Activated B cell treated with CpG ODN at 0.5 μM for 24 hours (primary cell): ENCODE data around the gene SSR1. TPM values are rescaled to one million over a fixed set of nuclear protein-coding genes. Genes with fewer than 3 reads are reported as not detected.

ENCODE experiments used
- ATAC-seq: fragments of 200-7000 bp; cut with Tn5 transposase; one replicate; pipeline ENCODE4 v1.10.0; 2021; ENCODE audit warnings: low read depth, mild to moderate bottlenecking, moderate library complexity
- CTCF ChIA-PET: fragments of 350-600 bp; sonication (Branson Sonifier 250); formaldehyde crosslinking; loops from one replicate; lab custom pipeline; 2021; ENCODE audit warnings: antibody characterized with exemption; lab: Charles Lee
- POLR2A ChIA-PET: fragments of 350-600 bp; sonication (Branson Sonifier 250); formaldehyde crosslinking; loops from one replicate; lab custom pipeline; 2021; ENCODE audit warnings: antibody characterized with exemption; lab: Charles Lee
- DNase-seq: peaks from one replicate; pipeline ENCODE4 v3.0.0; 2022
- H3K27ac Mint-ChIP-seq: one replicate; pipeline ENCODE4 v1.8.0; 2020; ENCODE audit warnings: mixed read lengths
- H3K27me3 Mint-ChIP-seq: one replicate; pipeline ENCODE4 v1.8.0; 2021; ENCODE audit warnings: mixed read lengths
- H3K36me3 Mint-ChIP-seq: one replicate; pipeline ENCODE4 v1.8.0; 2021; ENCODE audit warnings: low read depth, mixed read lengths
- H3K4me1 Mint-ChIP-seq: one replicate; pipeline ENCODE4 v1.8.0; 2021; ENCODE audit warnings: mixed read lengths
- H3K4me3 Mint-ChIP-seq: one replicate; pipeline ENCODE4 v1.8.0; 2020; ENCODE audit warnings: mild to moderate bottlenecking, mixed read lengths
- H3K9me3 Mint-ChIP-seq: one replicate; pipeline ENCODE4 v1.8.0; 2020; ENCODE audit warnings: mixed read lengths
- CTCF ChIP-seq: fragments of 200-600 bp; IDR thresholded peaks from one replicate; pipeline ENCODE4 v1.8.0; 2022; ENCODE audit warnings: antibody characterized with exemption, mild to moderate bottlenecking
- intact Hi-C: fragments of 100-400 bp; cut with micrococcal nuclease; formaldehyde crosslinking; loops from one replicate; pipeline ENCODE4 v1.15.1; 2024
- total RNA-seq: library from RNA; stranded (reverse); gene quantifications from 2 replicates; pipeline ENCODE4 v1.2.3, GENCODE V29; 2022

Gene SSR1
- total RNA-seq, 1 donor from 2014 or later = 86.7 TPM

DNA sequence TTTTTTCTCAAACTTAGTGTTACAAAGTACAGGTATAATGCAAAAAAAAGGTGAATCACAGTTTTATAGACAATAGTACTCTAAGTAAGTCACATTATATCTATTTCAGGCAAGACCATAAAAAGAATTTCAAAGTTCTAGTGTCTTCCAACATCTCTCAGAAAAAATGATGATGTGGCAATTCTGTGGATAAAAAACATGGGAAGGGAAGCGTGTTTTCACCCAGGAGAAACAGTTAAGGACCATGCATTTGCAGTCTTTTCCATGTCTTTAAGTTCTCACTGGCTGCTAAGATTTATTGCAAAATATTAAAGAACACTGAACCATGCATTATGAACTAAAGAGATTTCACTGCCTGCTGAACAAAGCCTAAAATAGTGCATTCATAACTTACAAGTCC, 1.8 kb downstream of the SSR1 start:
- no peak for TF ChIP-seq CTCF
- peak overlapping the region; percentile 59 for H3K4me3 Mint-ChIP-seq
- no peak overlapping the region for H3K27ac Mint-ChIP-seq
- ChIA-PET POLR2A (interaction anchor here (6.9 kb wide), 1 partner anchor 78 kb away, joined by 75 read pairs; the partner anchor contains the start of genes CAGE1 and RIOK1), CTCF (no interaction called here)
- no peak for ATAC-seq
- no peaks in the 10 kb centered on the region for H3K9me3 Mint-ChIP-seq
- no peaks in the 10 kb centered on the region for H3K27me3 Mint-ChIP-seq
- intact Hi-C loops = loop anchor here (5.0 kb wide), 1 partner anchor 254 kb away; no protein-coding TSS in a partner anchor
- DNase-seq = no peak
- peaks cover 48% of the 10 kb centered on the region for H3K4me1 Mint-ChIP-seq
- H3K36me3 Mint-ChIP-seq = peaks cover 44% of the 10 kb centered on the region

DNA sequence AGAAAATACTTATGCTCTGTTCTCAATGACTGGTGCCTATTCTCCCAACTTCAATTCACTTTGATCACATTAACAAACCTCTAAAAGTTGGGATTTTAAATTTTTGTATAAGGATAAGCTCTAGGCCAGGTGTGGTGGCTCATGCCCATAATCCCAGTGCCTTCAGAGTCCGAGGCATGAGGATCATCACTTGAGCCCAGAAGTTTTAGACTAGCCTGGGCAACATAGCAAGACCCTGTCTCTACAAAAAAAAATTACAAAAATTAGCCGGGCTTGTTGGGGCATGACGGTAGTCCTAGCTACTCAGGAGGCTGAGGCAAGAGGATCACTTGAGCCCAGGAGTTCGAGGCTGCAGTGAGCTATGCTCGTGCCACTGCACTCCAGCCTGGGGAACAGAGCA, 3.9 kb downstream of the SSR1 start:
- ATAC-seq = no peak
- TF ChIP-seq CTCF = no peak
- ChIA-PET CTCF (no interaction called here), POLR2A (no interaction called here)
- intact Hi-C loops = no loop called here
- H3K4me1 Mint-ChIP-seq = peaks cover 57% of the 10 kb centered on the region
- H3K36me3 Mint-ChIP-seq = peaks cover 63% of the 10 kb centered on the region
- no peak overlapping the region for H3K27ac Mint-ChIP-seq
- H3K4me3 Mint-ChIP-seq = no peak overlapping the region
- no peaks in the 10 kb centered on the region for H3K9me3 Mint-ChIP-seq
- no peaks in the 10 kb centered on the region for H3K27me3 Mint-ChIP-seq
- no peak for DNase-seq

- peaks cover 74% of the 10 kb centered on the region for H3K36me3 Mint-ChIP-seq
- no peaks in the 10 kb centered on the region for H3K9me3 Mint-ChIP-seq
- H3K27me3 Mint-ChIP-seq = no peaks in the 10 kb centered on the region
- intact Hi-C loops = no loop called here
- H3K27ac Mint-ChIP-seq = peak overlapping the region; percentile 46
- H3K4me1 Mint-ChIP-seq = peaks cover 48% of the 10 kb centered on the region
- no peak overlapping the region for H3K4me3 Mint-ChIP-seq
- ATAC-seq (no peak), DNase-seq (no peak)
- TF ChIP-seq CTCF = no peak
- ChIA-PET CTCF (interaction anchor here (1.0 kb wide), 1 partner anchor 81 kb away, joined by 3 read pairs; no protein-coding TSS in a partner anchor), POLR2A (interaction anchor here (0.7 kb wide), 1 partner anchor 9 kb away, joined by 3 read pairs; no protein-coding TSS in a partner anchor)
Measured at GRCh38 chr6:7307533-7307932, 5.5 kb downstream of the SSR1 start.

DNA sequence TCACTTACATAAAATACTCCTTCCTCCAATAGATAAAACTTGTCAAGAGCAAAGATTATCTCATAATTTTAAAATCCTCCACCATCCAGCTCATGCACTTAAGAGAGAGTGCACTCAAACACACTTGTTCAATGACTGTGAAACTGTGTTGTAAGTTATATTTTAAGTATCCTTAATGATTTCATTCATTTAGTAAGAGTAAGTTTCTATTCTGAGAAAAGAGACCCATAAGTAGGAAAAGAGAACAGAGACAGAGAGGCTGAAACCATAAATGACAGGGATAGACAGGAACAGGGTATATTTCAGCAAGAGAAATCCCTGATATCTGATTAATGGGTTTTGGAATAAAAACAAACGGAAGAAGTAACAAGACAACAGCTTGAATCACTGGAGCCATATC, 8.2 kb downstream of the SSR1 start:
- ChIA-PET POLR2A (no interaction called here), CTCF (no interaction called here)
- no peak for DNase-seq
- H3K9me3 Mint-ChIP-seq = no peaks in the 10 kb centered on the region
- H3K36me3 Mint-ChIP-seq = peaks cover 91% of the 10 kb centered on the region
- intact Hi-C loops = no loop called here
- no peaks in the 10 kb centered on the region for H3K27me3 Mint-ChIP-seq
- peak overlapping the region; percentile 3 for H3K27ac Mint-ChIP-seq
- ATAC-seq = no peak
- peaks cover 30% of the 10 kb centered on the region for H3K4me1 Mint-ChIP-seq
- no peak overlapping the region for H3K4me3 Mint-ChIP-seq
- no peak for TF ChIP-seq CTCF

DNA sequence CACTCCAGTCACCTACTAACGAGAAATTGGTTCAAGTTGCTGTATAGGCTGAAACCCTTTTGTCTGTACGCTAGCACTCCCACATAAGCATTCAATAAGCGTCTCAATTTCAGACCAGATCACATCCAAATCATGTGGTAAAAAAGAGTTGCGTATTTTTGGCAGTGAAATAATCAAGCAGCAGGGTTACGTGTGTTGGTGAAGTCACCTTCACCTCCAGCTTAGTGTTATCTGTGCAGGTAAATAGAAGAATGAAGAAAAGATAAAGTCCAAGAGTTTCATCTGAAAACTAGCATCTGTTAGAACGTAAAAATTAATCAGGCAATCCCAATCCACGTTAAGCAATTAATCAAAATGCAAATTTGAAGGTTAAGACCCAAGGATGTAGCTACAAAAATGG, 11.3 kb downstream of the SSR1 start:
- ChIA-PET CTCF (no interaction called here), POLR2A (no interaction called here)
- intact Hi-C loops = no loop called here
- Mint-ChIP-seq H3K9me3 (no peaks in the 10 kb centered on the region), H3K4me3 (no peak overlapping the region), H3K4me1 (peaks cover 11% of the 10 kb centered on the region), H3K36me3 (peaks cover 89% of the 10 kb centered on the region), H3K27me3 (no peaks in the 10 kb centered on the region), H3K27ac (no peak overlapping the region)
- no peak for TF ChIP-seq CTCF
- ATAC-seq (no peak), DNase-seq (no peak)
